K562 (cell line): ENCODE measurements around the gene NME2. TPM values are rescaled to one million over a fixed set of nuclear protein-coding genes. Genes with fewer than 3 reads are reported as not detected.

ENCODE experiments used
- ARID3A ChIP-seq: IDR thresholded peaks from 2 replicates; pipeline ENCODE4 v1.6.1; 2012; ENCODE audit warnings: low read depth, low read length, improper control_type of control experiment, borderline replicate concordance
- ARID3B ChIP-seq: fragments of 250-450 bp; sonication (Bioruptor Pico); IDR thresholded peaks from 2 replicates; pipeline ENCODE4 v1.4.0; 2020; ENCODE audit warnings: borderline replicate concordance
- CLOCK ChIP-seq: fragments of 250-450 bp; sonication (Bioruptor Pico); IDR thresholded peaks from 2 replicates; pipeline ENCODE4 v1.4.0; 2020; ENCODE audit warnings: mild to moderate bottlenecking, moderate library complexity, borderline replicate concordance
- E2F4 ChIP-seq: sonication (generic); formaldehyde crosslinking; IDR thresholded peaks from 2 replicates; pipeline ENCODE4 v1.8.0; 2022; ENCODE audit warnings: mild to moderate bottlenecking, low read depth, missing genetic modification reagents
- EZH2 ChIP-seq: IDR thresholded peaks from 2 replicates; pipeline ENCODE4 v1.6.1; 2012; ENCODE audit warnings: low read depth, mild to moderate bottlenecking, inconsistent platforms, low read length, borderline replicate concordance
- HDAC1 ChIP-seq, 2 experiments: fragments of 450-650 bp; IDR thresholded peaks; 2 replicates each; pipeline ENCODE4 v1.6.1; 2016 to 2017; ENCODE audit warnings: inconsistent platforms in 1 of 2, mild to moderate bottlenecking in 1 of 2, moderate library complexity in 1 of 2
- HNRNPH1 ChIP-seq: fragments of 200-400 bp; formaldehyde crosslinking; optimal IDR thresholded peaks from 2 replicates; pipeline ENCODE3; 2017; ENCODE audit warnings: low read depth, mild to moderate bottlenecking, low read length, moderate library complexity
- IRF2 ChIP-seq: sonication (generic); formaldehyde crosslinking; IDR thresholded peaks from 2 replicates; pipeline ENCODE4 v1.8.1; 2022; ENCODE audit warnings: mild to moderate bottlenecking, missing genetic modification reagents
- KLF16 ChIP-seq: IDR thresholded peaks from 2 replicates; pipeline ENCODE4 v1.6.1; 2016; ENCODE audit warnings: antibody characterized with exemption
- MIER1 ChIP-seq: fragments of 450-650 bp; IDR thresholded peaks from 2 replicates; pipeline ENCODE4 v1.6.1; 2016; ENCODE audit warnings: antibody characterized with exemption, mild to moderate bottlenecking, low read depth
- MXI1 ChIP-seq: IDR thresholded peaks from 2 replicates; pipeline ENCODE4 v1.6.1; 2011; ENCODE audit warnings: low read depth, mild to moderate bottlenecking, improper control_type of control experiment, low read length
- NFIC ChIP-seq: fragments of 450-650 bp; IDR thresholded peaks from 2 replicates; pipeline ENCODE4 v1.6.1; 2017; ENCODE audit warnings: mild to moderate bottlenecking, inconsistent platforms
- NUFIP1 ChIP-seq: fragments of 450-650 bp; IDR thresholded peaks from 2 replicates; pipeline ENCODE4 v1.6.1; 2018; ENCODE audit not compliant: partially characterized antibody
- PHF8 ChIP-seq: fragments of 200-600 bp; sonication (generic); IDR thresholded peaks from 2 replicates; pipeline ENCODE4 v1.6.1; 2012; ENCODE audit warnings: mixed run types, mild to moderate bottlenecking, inconsistent platforms, low read length, moderate library complexity, borderline replicate concordance
- RBM15 ChIP-seq: fragments of 200-400 bp; formaldehyde crosslinking; IDR thresholded peaks from 2 replicates; pipeline ENCODE4 v1.6.1; 2018; ENCODE audit warnings: mild to moderate bottlenecking, low read length, moderate library complexity; ENCODE audit not compliant: insufficient read depth
- TAL1 ChIP-seq: fragments of 450-650 bp; IDR thresholded peaks from 2 replicates; pipeline ENCODE4 v1.6.1; 2016; ENCODE audit warnings: mild to moderate bottlenecking
- TCF15 ChIP-seq: fragments of 250-450 bp; sonication (Bioruptor Pico); IDR thresholded peaks from 2 replicates; pipeline ENCODE4 v1.8.0; 2022; ENCODE audit warnings: moderate library complexity, mild to moderate bottlenecking, inconsistent platforms
- TOE1 ChIP-seq, 2 experiments: fragments of 450-650 bp in 1 of 2; sonication (generic) in 1 of 2; formaldehyde crosslinking in 1 of 2; IDR thresholded peaks; 2 replicates each; pipeline versions ENCODE4 v1.7.1 to v1.8.0; 2016 to 2022; ENCODE audit warnings: borderline replicate concordance in 2 of 2, mild to moderate bottlenecking in 2 of 2, antibody characterized with exemption in 1 of 2, inconsistent platforms in 1 of 2, low read depth in 1 of 2, missing genetic modification reagents in 1 of 2, moderate library complexity in 1 of 2
- ZNF23 ChIP-seq: fragments of 250-450 bp; sonication (Bioruptor Pico); IDR thresholded peaks from 2 replicates; pipeline ENCODE4 v1.4.0; 2020; ENCODE audit warnings: mild to moderate bottlenecking
- polyA plus RNA-seq, 8 experiments: library from polyadenylated mRNA; depleted of rRNA in 4 of 8; stranded (reverse) in 5 of 8; unstranded in 3 of 8; fragments of >200 nt; fragmentation: Nextera tagmentation in 2 of 8; fragmentation: Illumina TruSeq in 1 of 8; extraction: Ambion mirVana in 2 of 8; extraction: Trizol in 1 of 8; gene quantifications; 2 replicates each; pipeline versions ENCODE4 v1.2.1 to v1.2.3, GENCODE V29; 2011 to 2014; ENCODE audit warnings: inconsistent platforms in 1 of 8, missing spikeins in 1 of 8
- total RNA-seq, 7 experiments: library from RNA; depleted of rRNA in 6 of 7; stranded (reverse); fragments of >200 nt in 6 of 7; fragmentation: Illumina TruSeq in 2 of 7; extraction: Trizol in 2 of 7; gene quantifications; 2 replicates each; pipeline versions ENCODE4 v1.2.1 to v1.2.3, GENCODE V29; 2011 to 2021; ENCODE audit warnings: low replicate concordance in 1 of 7

NME2 gene
- total and polyA plus RNA-seq, 9 of the 15 experiments (the other 6 are each of a cell fraction or from before 2014, with no cell fraction given), result 684 to 1,202 (median 924) TPM

GRCh38 chr17:51153210-51154072, 12.8 kb upstream of the NME2 start, which contains the start of gene NME1 (continued):
- TF ChIP-seq MIER1 (peak; percentile 71), TAL1 (peak; percentile 32), IRF2 (CRISPR knock-in tag) (no peak), NUFIP1 (no peak), PHF8 (peak; percentile 89), MXI1 (peak; percentile 98), RBM15 (no peak), HDAC1 (IDR thresholded peaks at IDR 0.05) (peak; percentile 97 to 100), KLF16 (no peak), ARID3A (peak; percentile 64), CLOCK (no peak), ARID3B (CRISPR knock-in tag) (no peak), HNRNPH1 (no peak), NFIC (peak; percentile 80), ZNF23 (CRISPR knock-in tag) (no peak), TOE1 (IDR thresholded peaks at IDR 0.05; ENCODE audit: borderline replicate concordance) (peak; percentile 95), TOE1 (CRISPR knock-in tag; IDR thresholded peaks at IDR 0.05; ENCODE audit: borderline replicate concordance, low read depth) (peak; percentile 94), TCF15 (no peak), E2F4 (peak; percentile 72), EZH2 (no peak)
